Adrenal gland (tissue), 5 donors: Measurements from ENCODE around the gene SOCS7.

Source experiments
- POLR2A ChIP-seq, 2 donors: fragments of 450-650 bp; IDR thresholded peaks; one replicate each; pipeline ENCODE4 v1.6.1; 2017; ENCODE audit warnings: antibody characterized with exemption in 2 of 2, mild to moderate bottlenecking in 2 of 2, moderate library complexity in 1 of 2
- TF ChIP-seq, protein P1 (sequence below), 6 experiments: fragments of 450-650 bp in 4 of 6; fragments of 200-600 bp in 2 of 6; sonication (generic) in 1 of 6; IDR thresholded peaks; 1 replicate in 5 of 6; 2 replicates in 1 of 6; pipeline versions ENCODE4 v1.5.1 to v1.8.0; 2016 to 2021; ENCODE audit warnings: antibody characterized with exemption in 6 of 6, mild to moderate bottlenecking in 2 of 6, moderate library complexity in 1 of 6
- donor health status: DM: no; HTN: no; CAD: no.

DNA sequence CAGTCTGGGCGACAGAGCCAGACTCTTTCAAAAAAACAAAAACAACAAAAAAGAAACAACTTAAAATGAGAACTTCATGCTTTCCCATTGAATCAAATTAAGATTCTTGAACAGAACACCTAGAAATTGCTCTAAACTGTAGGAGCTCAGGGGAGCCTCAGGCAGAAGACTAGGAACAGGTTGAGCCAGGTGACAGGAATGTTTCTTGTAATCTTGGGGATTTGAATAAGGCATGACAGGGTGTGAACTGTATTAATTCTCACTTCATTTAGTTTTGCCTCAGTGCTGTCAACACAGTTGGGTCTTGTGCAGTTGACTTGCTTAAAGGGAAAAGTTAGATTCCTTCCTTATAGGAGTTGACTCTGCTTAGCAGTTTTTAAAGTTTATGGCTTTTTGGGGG, 27.8 kb downstream of the SOCS7 start:
- no peak for TF ChIP-seq POLR2A (IDR thresholded peaks at IDR 0.05)
- TF ChIP-seq, protein P1, sequence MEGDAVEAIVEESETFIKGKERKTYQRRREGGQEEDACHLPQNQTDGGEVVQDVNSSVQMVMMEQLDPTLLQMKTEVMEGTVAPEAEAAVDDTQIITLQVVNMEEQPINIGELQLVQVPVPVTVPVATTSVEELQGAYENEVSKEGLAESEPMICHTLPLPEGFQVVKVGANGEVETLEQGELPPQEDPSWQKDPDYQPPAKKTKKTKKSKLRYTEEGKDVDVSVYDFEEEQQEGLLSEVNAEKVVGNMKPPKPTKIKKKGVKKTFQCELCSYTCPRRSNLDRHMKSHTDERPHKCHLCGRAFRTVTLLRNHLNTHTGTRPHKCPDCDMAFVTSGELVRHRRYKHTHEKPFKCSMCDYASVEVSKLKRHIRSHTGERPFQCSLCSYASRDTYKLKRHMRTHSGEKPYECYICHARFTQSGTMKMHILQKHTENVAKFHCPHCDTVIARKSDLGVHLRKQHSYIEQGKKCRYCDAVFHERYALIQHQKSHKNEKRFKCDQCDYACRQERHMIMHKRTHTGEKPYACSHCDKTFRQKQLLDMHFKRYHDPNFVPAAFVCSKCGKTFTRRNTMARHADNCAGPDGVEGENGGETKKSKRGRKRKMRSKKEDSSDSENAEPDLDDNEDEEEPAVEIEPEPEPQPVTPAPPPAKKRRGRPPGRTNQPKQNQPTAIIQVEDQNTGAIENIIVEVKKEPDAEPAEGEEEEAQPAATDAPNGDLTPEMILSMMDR (IDR thresholded peaks at IDR 0.05): no peak
